HCT116 (cell line): ENCODE data around the gene DCTN4. TPM values are rescaled to one million over a fixed set of nuclear protein-coding genes. Genes with fewer than 3 reads are reported as not detected.

Source experiments
- ATAC-seq: fragments of 200-7000 bp; cut with Tn5 transposase; 2 replicates; pipeline ENCODE4 v1.9.1; 2020; ENCODE audit warnings: mild to moderate bottlenecking, moderate library complexity
- BruUV-seq: library from RNA; stranded (reverse); fragments of 400-500 nt; replicated peaks from 2 replicates; lab custom pipeline; 2021; lab: Mats Ljungman, UMichigan
- CTCF ChIA-PET: fragments of 300-600 bp; sonication (Branson Sonifier 250); formaldehyde crosslinking; loops from one replicate; lab custom pipeline; 2021; ENCODE audit warnings: antibody characterized with exemption; lab: Charles Lee
- POLR2A ChIA-PET: fragments of 300-600, 350-600 bp; sonication (Branson Sonifier 250); formaldehyde crosslinking; loops from one replicate; lab custom pipeline; 2021; ENCODE audit warnings: antibody characterized with exemption; lab: Charles Lee
- RAD21 ChIA-PET, 2 experiments: fragments of 300-600 bp; sonication (Branson Sonifier 250); formaldehyde crosslinking; loops; one replicate each; lab custom pipeline; 2023; ENCODE audit warnings: low total read pairs in 2 of 2; ENCODE audit not compliant: uncharacterized antibody in 2 of 2, unreplicated experiment in 2 of 2, low non-redundant PET in 1 of 2; lab: Charles Lee
- DNase-seq: peaks from one replicate; pipeline ENCODE4 v3.0.0-alpha.2; 2010; ENCODE audit warnings: low read depth, low spot score
- H2AFZ ChIP-seq: fragments of 200-600 bp; shearing (Covaris generic), sonication (generic); 2 replicates; pipeline ENCODE4 v1.6.1; 2017; ENCODE audit warnings: low read depth, mixed run types, mixed read lengths, antibody characterized with exemption, low read length; ENCODE audit not compliant: poor library complexity, severe bottlenecking
- H3K27ac ChIP-seq: 2 replicates; pipeline ENCODE4 v1.5.1; 2012; ENCODE audit warnings: low read depth, low read length
- H3K27me3 ChIP-seq: fragments of 200-600 bp; sonication (generic); 2 replicates; pipeline ENCODE4 v1.6.1; 2016; ENCODE audit warnings: mixed run types, low read length, mixed read lengths; ENCODE audit not compliant: insufficient read depth
- H3K36me3 ChIP-seq, 2 experiments: fragments of 200-500 bp in 1 of 2; fragments of 200-600 bp in 1 of 2; sonication (Bioruptor generic) in 1 of 2; sonication (generic) in 1 of 2; 2 replicates each; pipeline versions ENCODE4 v1.5.1 to v1.6.1; 2014 to 2016; ENCODE audit warnings: low read length in 2 of 2, inconsistent platforms in 1 of 2, mixed read lengths in 1 of 2, mixed run types in 1 of 2; ENCODE audit not compliant: insufficient read depth in 2 of 2, control insufficient read depth in 1 of 2
- H3K4me1 ChIP-seq, 2 experiments: fragments of 200-600 bp in 1 of 2; sonication (generic) in 1 of 2; 2 replicates each; pipeline versions ENCODE4 v1.5.1 to v1.6.1; 2012 to 2017; ENCODE audit warnings: low read length in 2 of 2, inconsistent platforms in 1 of 2, mild to moderate bottlenecking in 1 of 2, mixed read lengths in 1 of 2, mixed run types in 1 of 2, moderate library complexity in 1 of 2; ENCODE audit not compliant: insufficient read depth in 2 of 2, control insufficient read depth in 1 of 2
- H3K4me2 ChIP-seq: fragments of 200-600 bp; sonication (generic); 2 replicates; pipeline ENCODE4 v1.6.1; 2017; ENCODE audit warnings: mixed run types, low read length, mixed read lengths
- H3K4me3 ChIP-seq, 2 experiments: fragments of 200-600 bp in 1 of 2; sonication (generic) in 1 of 2; replicated peaks in 1 of 2; 2 replicates each; pipeline ENCODE4 v1.5.1; 2011 to 2016; ENCODE audit warnings: low read length in 2 of 2, control low read depth in 1 of 2, low read depth in 1 of 2, mild to moderate bottlenecking in 1 of 2, mixed read lengths in 1 of 2, mixed run types in 1 of 2
- H3K79me2 ChIP-seq: fragments of 200-600 bp; sonication (generic); 2 replicates; pipeline ENCODE4 v1.6.1; 2017; ENCODE audit warnings: mild to moderate bottlenecking, mixed run types, low read length, moderate library complexity, mixed read lengths; ENCODE audit not compliant: insufficient read depth
- H3K9ac ChIP-seq: fragments of 200-600 bp; sonication (generic); 2 replicates; pipeline ENCODE4 v1.6.1; 2016; ENCODE audit warnings: low read length, mixed read lengths
- H3K9me2 ChIP-seq: fragments of 200-600 bp; sonication (generic), shearing (Covaris generic); 2 replicates; pipeline ENCODE4 v1.6.1; 2017; ENCODE audit warnings: mixed run types, mild to moderate bottlenecking, moderate library complexity; ENCODE audit not compliant: insufficient read depth
- H3K9me3 ChIP-seq, 2 experiments: fragments of 200-500 bp in 1 of 2; fragments of 200-600 bp in 1 of 2; sonication (Bioruptor generic) in 1 of 2; sonication (generic) in 1 of 2; 2 replicates each; pipeline ENCODE4 v1.6.1; 2014 to 2017; ENCODE audit warnings: low read length in 2 of 2, mixed read lengths in 2 of 2, inconsistent platforms in 1 of 2, low read depth in 1 of 2, mild to moderate bottlenecking in 1 of 2, mixed run types in 1 of 2, moderate library complexity in 1 of 2; ENCODE audit not compliant: control insufficient read depth in 1 of 2, insufficient read depth in 1 of 2
- H4K20me1 ChIP-seq: fragments of 200-600 bp; sonication (generic), shearing (Covaris generic); 2 replicates; pipeline ENCODE4 v1.6.1; 2017; ENCODE audit warnings: mixed run types, mild to moderate bottlenecking, moderate library complexity; ENCODE audit not compliant: insufficient read depth
- ATF3 ChIP-seq: IDR thresholded peaks from 2 replicates; pipeline ENCODE4 v1.6.1; 2012
- CEBPB ChIP-seq: IDR thresholded peaks from 2 replicates; pipeline ENCODE4 v1.6.1; 2012; ENCODE audit warnings: low read depth
- ELF1 ChIP-seq: IDR thresholded peaks from 2 replicates; pipeline ENCODE4 v1.6.1; 2012; ENCODE audit warnings: low read depth, borderline replicate concordance
- EZH2 ChIP-seq: fragments of 200-600 bp; sonication (generic); IDR thresholded peaks from 2 replicates; pipeline ENCODE4 v1.6.1; 2017; ENCODE audit warnings: antibody characterized with exemption, mixed run types
- EZH2phosphoT487 ChIP-seq: fragments of 200-600 bp; IDR thresholded peaks from 2 replicates; pipeline ENCODE4 v1.6.1; 2018; ENCODE audit warnings: antibody characterized with exemption, borderline replicate concordance
- FOSL1 ChIP-seq: IDR thresholded peaks from 2 replicates; pipeline ENCODE4 v1.6.1; 2012; ENCODE audit warnings: low read depth
- JUND ChIP-seq: IDR thresholded peaks from 2 replicates; pipeline ENCODE4 v1.6.1; 2012
- POLR2A ChIP-seq: IDR thresholded peaks from 2 replicates; pipeline ENCODE4 v1.7.0; 2011; ENCODE audit warnings: borderline replicate concordance; ENCODE audit not compliant: insufficient read depth, insufficient read length; ENCODE audit errors: extremely low read depth
- RAD21 ChIP-seq: IDR thresholded peaks from 2 replicates; pipeline ENCODE4 v1.6.1; 2012; ENCODE audit warnings: low read depth, mild to moderate bottlenecking
- REST ChIP-seq: IDR thresholded peaks from 2 replicates; pipeline ENCODE4 v1.6.1; 2012; ENCODE audit warnings: low read depth
- SIN3A ChIP-seq: IDR thresholded peaks from 2 replicates; pipeline ENCODE4 v1.6.1; 2012; ENCODE audit warnings: low read depth
- SP1 ChIP-seq: IDR thresholded peaks from 2 replicates; pipeline ENCODE4 v1.6.1; 2012; ENCODE audit warnings: low read depth
- SRF ChIP-seq: IDR thresholded peaks from 2 replicates; pipeline ENCODE4 v1.6.1; 2012; ENCODE audit warnings: low read depth
- TCF7L2 ChIP-seq: IDR thresholded peaks from 2 replicates; pipeline ENCODE4 v1.7.0; 2011; ENCODE audit warnings: borderline replicate concordance, inconsistent platforms; ENCODE audit not compliant: insufficient read depth, insufficient read length; ENCODE audit errors: extremely low read depth
- ZBTB33 ChIP-seq: IDR thresholded peaks from 2 replicates; pipeline ENCODE4 v1.6.1; 2011; ENCODE audit warnings: mild to moderate bottlenecking, low read length, moderate library complexity; ENCODE audit not compliant: insufficient replicate concordance; ENCODE audit errors: extremely low read depth
- ZNF274 ChIP-seq: fragments of 200-500 bp; sonication (Bioruptor generic); IDR thresholded peaks from 2 replicates; pipeline ENCODE4 v1.6.1; 2014; ENCODE audit warnings: mild to moderate bottlenecking, low read depth, low read length, inconsistent platforms
- intact Hi-C: fragments of 100-400 bp; cut with micrococcal nuclease; formaldehyde crosslinking; loops from 2 replicates; pipeline ENCODE4 v1.10.0; 2022
- total RNA-seq: library from RNA; stranded (reverse); gene quantifications from one replicate; pipeline ENCODE4 v1.2.1, GENCODE V29; 2021; ENCODE audit not compliant: unreplicated experiment
- TF ChIP-seq, protein P1 (sequence below): IDR thresholded peaks from 2 replicates; pipeline ENCODE4 v1.6.1; 2012
- TF ChIP-seq, protein P2 (sequence below), 3 experiments: fragments of 200-600 bp in 1 of 3; sonication (generic) in 1 of 3; IDR thresholded peaks in 2 of 3; conservative IDR thresholded peaks in 1 of 3; 2 replicates each; pipeline ENCODE4 v1.5.1; 2012 to 2017; ENCODE audit warnings: low read depth in 2 of 3, low read length in 2 of 3, antibody characterized with exemption in 1 of 3, borderline replicate concordance in 1 of 3, control low read depth in 1 of 3, mild to moderate bottlenecking in 1 of 3, mixed read lengths in 1 of 3, mixed run types in 1 of 3, moderate library complexity in 1 of 3; ENCODE audit not compliant: insufficient read depth in 1 of 3

DCTN4 gene
- total RNA-seq, 1 experiment from 2014 or later: 78.8 TPM

GRCh38 chr5:150675069-150675468 is 83.7 kb downstream of the DCTN4 start:
- ATAC-seq: no peak
- CTCF ChIA-PET: no interaction called here
- Histone ChIP-seq H3K9me3 (no peaks in the 10 kb centered on the region), H3K36me3 (no peaks in the 10 kb centered on the region), H3K79me2 (no peaks in the 10 kb centered on the region), H3K4me2 (no peak overlapping the region), H4K20me1 (no peaks in the 10 kb centered on the region), H3K9ac (no peak overlapping the region), H3K27me3 (no peaks in the 10 kb centered on the region), H3K27ac (no peak overlapping the region), H3K9me2 (no peaks in the 10 kb centered on the region), H2AFZ (no peak overlapping the region), H3K4me1 (peaks cover 0 to 12% of the 10 kb centered on the region in 2 experiments; a peak in 1 of 4 replicates), H3K4me3 (no peak overlapping the region)
- POLR2A ChIA-PET: no interaction called here
- TF ChIP-seq SIN3A (no peak), ZBTB33 (no peak), TCF7L2 (no peak), CEBPB (no peak), ELF1 (no peak), EZH2 (no peak), POLR2A (no peak), SRF (no peak), EZH2phosphoT487 (no peak), JUND (no peak), REST (no peak), ATF3 (no peak), SP1 (no peak), ZNF274 (no peak), FOSL1 (no peak), RAD21 (no peak)
- TF ChIP-seq, protein P1, sequence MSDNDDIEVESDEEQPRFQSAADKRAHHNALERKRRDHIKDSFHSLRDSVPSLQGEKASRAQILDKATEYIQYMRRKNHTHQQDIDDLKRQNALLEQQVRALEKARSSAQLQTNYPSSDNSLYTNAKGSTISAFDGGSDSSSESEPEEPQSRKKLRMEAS: no peak
- TF ChIP-seq, protein P2, sequence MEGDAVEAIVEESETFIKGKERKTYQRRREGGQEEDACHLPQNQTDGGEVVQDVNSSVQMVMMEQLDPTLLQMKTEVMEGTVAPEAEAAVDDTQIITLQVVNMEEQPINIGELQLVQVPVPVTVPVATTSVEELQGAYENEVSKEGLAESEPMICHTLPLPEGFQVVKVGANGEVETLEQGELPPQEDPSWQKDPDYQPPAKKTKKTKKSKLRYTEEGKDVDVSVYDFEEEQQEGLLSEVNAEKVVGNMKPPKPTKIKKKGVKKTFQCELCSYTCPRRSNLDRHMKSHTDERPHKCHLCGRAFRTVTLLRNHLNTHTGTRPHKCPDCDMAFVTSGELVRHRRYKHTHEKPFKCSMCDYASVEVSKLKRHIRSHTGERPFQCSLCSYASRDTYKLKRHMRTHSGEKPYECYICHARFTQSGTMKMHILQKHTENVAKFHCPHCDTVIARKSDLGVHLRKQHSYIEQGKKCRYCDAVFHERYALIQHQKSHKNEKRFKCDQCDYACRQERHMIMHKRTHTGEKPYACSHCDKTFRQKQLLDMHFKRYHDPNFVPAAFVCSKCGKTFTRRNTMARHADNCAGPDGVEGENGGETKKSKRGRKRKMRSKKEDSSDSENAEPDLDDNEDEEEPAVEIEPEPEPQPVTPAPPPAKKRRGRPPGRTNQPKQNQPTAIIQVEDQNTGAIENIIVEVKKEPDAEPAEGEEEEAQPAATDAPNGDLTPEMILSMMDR (IDR thresholded peaks at IDR 0.05 in 2 of 3, conservative IDR thresholded peaks at IDR 0.05 in 1 of 3; ENCODE audit: borderline replicate concordance in 1 of 3, insufficient read depth in 1 of 3, low read depth in 2 of 3, low read length in 2 of 3): no peak
- RAD21 ChIA-PET: no interaction called here
- BruUV-seq: no TSS peak
- intact Hi-C loops: no loop called here
- no peak for DNase-seq
